ENCODE data around the gene CTCF.
A peak's percentile ranks its signal among the peaks of the same experiment; 100 is the strongest.

Gene CTCF

DNA sequence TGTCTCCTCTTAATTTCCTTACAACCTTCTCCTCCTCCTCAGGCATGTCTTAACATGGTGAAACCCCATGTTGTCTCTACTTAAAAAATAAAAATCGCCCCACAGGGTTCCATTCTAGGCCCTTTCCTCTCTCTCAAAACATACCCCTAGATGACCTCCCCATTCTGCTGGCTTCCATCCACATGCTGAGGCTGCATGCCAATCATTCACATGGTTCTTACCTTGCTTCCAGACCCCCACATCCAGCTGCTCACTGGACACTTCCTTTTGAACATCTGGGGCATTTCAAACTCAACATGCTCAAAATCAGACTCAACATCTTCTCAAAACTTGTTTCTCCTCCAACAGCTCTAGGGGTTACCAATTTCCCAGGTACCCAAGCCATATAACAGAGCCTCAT, 12.4 kb upstream of the CTCF start:
- no peak for DNase-seq

DNA sequence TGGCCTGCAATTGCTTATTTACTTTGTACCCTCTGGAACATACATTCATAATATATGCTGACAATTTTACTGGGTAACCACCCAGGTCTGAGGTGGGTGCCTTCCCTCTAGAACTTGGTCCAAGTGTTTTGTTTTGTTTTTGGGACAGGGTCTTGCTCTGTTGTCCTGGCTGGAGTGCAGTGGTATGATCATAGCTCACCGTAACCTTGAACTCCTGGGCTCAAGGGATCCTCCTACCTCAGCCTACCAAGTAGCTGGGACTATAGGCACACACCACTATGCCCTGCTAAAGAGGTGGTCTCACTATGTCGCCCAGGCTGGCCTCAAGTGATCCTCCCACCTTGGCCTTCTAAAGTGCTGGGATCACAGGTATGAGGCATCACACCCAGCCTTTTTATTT, 11.2 kb upstream of the CTCF start:
- DNase-seq: no peak

GRCh38 chr16:67551972-67552371, 10.4 kb upstream of the CTCF start:
- no peak for DNase-seq

DNA sequence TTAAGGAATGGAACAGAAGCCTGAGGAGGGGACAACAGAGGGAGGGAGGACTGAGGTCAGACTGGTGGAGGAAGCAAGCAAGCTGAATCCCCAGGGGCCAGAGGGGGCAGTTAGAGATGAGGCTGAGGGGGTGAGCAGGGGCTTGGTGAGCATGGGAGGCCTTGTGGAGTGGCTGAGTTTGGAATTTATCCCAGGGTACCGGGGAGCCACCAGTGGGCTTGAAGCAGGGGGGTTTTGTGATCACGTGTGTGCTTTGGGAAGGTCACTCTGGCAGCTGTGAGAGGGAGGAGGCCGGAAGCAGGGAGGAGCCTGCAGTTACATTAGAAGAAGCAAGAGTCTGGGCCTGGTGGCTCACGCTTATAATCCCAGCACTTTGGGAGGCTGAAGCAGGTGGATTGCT, 9.8 kb upstream of the CTCF start:
- no peak for DNase-seq

- no peak for DNase-seq
Measured at GRCh38 chr16:67555795-67556212, 6.5 kb upstream of the CTCF start.

DNA sequence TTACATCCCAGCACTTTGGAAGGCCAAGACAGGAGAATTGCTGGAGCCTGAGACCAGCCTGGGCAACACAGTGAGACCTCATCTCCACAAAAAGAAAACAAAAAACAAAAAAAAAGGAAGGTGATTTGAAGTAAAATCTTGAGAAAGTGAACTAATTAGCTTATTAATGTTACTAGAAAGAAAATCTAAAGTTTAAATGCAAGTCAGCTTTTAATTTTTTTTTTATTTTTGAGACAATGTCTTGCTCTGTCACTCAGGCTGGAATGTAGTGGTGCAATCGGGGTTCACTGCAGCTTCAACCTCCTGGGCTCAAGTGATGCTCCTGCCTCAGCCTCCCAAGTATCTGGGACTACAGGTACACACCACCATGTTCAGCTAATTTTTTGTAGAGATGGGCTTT, 3.5 kb upstream of the CTCF start:
- no peak for DNase-seq

GRCh38 chr16:67560827-67561342, 1.4 kb upstream of the CTCF start:
- no peak for DNase-seq

DNA sequence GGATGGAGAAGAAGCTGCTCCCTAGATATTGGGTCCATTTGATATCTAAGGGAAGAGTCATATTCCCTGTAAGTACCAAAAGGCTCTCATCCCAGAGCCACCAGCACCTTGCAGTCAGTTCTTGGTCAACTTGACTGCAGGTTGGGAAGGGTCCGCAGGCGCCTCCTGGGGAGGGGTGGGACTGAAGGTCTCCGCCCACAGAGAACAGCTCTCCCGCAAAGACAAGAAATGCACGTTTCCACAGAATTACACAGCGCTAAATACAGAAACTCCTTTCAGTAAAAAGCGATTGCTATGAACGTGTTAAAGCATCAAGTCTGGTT, 864 bp upstream of the CTCF start:
- DNase-seq: no peak

DNA sequence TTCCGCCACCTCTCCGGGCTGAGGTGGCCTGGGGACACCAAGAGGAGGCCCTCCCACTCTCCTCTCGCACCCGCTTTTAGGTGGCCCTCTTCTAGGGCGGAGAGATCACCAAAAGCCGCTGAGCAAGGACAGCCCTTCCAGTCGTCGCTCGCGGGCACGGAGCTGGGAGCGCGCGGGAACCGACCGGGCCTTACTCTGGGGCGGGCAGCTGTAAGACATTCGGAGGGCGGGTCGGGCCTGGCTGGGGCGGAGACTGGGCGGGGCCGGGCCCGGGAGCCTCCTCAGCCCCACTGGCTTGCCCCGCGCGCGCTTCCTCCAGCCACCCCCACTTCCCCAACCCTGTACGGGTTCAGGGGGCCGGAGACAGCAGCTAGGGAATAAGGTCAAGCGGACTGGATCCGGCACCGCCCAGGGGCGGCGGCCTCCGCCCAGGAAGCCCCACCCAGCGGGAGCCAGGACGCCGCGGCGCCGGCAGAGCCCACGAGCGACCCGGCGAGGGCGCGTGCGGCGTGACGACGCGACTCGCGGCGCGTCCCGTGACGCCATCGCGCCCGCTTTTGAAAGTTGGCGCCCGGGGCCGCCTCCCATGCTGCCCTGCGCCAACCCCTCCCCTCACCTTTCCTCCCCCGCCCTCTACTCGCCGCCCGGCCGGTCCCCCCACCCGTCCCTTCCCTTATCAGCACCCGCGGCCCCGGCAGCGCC, 351 bp upstream of the CTCF start:
- DNase-seq: peak; percentile 95

- DNase-seq: peak; percentile 56
Measured at GRCh38 chr16:67562918-67563707, 787 bp downstream of the CTCF start.

GRCh38 chr16:67563708-67564468, 1.6 kb downstream of the CTCF start:
- DNase-seq: no peak

DNA sequence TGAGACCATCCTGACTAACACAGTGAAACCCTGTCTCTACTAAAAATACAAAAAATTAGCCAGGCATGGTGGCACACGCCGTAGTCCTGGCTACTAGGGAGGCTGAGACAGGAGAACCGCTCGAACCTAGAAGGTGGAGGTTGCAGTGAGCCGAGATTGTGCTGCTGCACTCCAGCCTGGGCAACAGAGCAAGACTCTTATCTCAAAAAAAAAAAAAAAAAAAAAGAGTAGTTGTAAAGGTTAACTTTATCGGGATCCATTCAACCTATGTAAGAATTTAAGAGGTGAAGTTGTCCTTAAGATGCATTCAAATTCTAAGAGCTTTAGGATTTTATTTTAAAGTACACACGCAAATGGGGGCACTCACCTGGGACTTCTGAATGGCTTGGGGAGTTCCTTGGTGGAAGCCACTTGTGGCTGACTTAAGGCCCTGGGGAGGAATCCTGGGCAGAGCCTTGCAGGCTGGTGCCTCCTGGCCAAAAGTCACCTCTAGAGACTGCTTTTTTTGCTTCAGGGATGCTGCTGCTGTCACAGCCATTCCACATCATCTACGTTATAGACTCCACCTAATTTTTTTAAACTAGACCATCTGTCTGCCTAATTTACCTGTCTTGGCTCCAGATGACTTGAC, 3.3 kb downstream of the CTCF start:
- DNase-seq: no peak

- no peak for DNase-seq
Measured at GRCh38 chr16:67571464-67571863, 9.1 kb downstream of the CTCF start.

DNA sequence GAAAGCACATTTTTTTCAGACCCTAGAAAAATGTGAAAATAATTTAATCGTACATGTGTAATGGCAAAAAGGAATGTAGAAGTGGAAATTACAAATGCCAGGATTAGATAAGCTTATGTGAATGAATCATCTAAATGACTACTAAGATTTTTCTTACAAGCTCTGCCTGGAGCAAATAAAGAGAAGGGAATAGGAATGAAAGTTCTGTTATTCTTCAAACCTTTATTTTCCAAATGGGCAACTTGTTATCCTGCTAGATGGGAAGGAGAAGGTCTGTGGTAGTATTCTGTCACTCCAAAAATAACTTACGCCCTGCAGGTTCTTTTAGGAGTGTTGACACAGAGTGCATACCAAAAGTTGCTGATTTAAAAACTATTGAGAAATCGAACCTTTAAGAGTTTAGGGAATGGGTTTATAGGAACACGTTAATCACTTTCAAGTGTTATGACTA, 9.7 kb downstream of the CTCF start:
- no peak for DNase-seq

- no peak for DNase-seq
Measured at GRCh38 chr16:67579686-67580085, 17.4 kb downstream of the CTCF start.

DNA sequence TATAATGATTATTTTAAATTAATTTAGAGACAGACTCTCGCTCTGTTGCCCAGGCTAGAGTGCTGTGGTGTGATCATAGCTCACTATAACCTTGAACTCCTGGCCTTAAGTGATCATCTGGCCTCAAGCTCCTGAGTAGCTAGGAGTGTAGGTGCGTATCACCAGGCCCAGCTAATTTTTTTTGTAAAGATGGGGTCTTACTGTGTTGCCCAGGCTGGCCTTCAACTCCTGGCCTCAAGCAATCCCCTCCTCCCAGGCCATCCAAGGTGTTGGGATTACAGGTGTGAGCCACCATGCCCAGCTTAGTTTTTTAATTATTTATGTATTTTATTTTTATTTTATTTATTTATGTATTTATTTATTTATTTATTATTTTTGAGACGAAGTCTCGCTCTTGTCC, 17.9 kb downstream of the CTCF start:
- DNase-seq: no peak

- no peak for DNase-seq
Measured at GRCh38 chr16:67593288-67593687, 31.0 kb downstream of the CTCF start.

DNA sequence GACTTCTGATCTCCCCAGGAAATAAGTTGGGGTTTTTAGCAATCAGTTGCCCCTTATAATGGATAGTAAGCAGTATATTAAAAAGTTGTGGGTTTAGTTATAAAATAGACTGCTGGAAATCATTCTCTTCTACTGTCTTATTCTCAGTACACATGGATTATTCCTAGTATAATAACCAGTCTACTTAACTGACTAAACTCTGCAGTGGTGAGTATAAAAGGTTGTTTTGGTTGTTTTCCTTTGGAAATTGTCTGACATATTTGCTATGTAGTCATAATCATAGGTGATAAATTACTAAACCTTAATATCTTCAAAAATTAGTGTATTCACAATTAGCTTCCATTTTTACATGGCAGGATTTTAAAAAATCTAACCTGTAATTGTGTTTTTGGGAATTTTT, 31.4 kb downstream of the CTCF start:
- DNase-seq: no peak

DNA sequence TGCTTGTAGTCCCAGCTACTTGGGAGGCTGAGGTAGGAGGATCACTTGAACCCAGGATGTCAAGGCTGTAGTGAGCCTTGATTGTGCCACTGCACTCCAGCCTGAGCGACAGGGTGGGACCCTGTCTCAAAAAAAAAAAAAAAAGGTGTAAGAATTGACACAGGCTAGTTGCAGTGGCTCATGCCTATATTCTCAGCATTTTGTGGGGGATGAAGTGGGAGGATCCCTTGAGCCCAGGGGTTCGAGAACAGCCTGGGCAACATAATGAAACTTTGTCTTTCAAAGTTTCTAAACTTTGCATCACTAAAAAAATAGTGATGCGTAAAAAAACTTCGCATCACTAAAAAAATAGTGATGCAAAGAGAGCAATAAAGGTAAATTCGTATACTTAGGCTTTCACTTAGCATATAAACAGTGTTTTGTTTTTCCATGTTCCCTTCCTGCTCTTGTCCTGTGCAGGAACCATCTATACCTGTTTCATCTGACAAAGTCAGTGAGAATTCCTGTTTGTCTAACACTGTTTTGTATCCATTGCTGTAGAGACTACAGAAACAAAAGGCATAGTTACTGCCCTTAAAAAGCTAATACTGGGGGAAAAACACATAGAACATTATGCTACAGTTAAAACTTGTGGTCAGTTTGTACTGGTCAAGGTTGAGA, 32.1 kb downstream of the CTCF start:
- DNase-seq: no peak

DNA sequence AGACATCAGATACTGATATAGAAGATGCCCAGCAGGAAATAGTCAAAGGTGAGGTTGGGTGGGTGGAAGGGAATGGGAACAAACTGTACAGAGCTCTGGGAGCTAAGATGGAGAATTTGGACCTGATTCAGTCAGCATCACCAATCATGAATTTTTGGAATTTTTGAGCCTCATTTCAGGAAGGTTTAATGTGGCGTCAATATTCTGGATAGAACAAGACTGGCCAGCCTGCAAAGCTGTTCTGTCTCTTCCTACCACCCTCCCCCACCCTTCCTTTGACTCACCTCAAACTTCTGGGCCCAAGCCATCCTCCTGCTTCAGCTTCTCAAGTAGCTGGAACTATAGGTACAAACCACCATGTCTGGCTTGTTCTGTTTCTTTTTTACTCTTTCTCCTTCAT, 32.6 kb downstream of the CTCF start:
- no peak for DNase-seq

GRCh38 chr16:67598527-67598926, 36.2 kb downstream of the CTCF start:
- no peak for DNase-seq

- DNase-seq: no peak
Measured at GRCh38 chr16:67605641-67606040, 43.3 kb downstream of the CTCF start.

DNA sequence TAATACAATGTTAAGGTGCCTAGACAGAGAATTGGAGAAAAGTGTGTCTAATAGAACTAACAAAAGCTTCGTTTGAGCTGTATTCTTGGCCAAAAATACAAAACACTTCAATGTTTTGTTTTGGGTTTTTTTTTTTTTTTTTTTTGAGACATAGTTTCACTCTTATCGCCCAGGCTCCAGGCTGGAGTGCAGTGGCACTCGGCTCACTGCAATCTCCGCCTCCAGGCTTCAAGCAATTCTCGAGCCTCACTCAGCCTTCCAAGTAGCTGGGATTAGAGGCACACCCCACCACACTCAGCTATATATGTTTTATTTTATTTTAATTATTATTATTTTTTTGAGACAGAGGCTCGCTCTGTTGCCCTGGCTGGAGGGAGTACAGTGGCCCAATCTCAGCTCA, 44.3 kb downstream of the CTCF start:
- no peak for DNase-seq

All from stimulated activated CD4-positive, alpha-beta T cell treated with anti-CD3 and anti-CD28 coated beads, Interleukin-4, amount 100 ng/mL, for 1 hour (primary cell).